ENCODE data around the gene EPHA3.

EPHA3 gene

DNA sequence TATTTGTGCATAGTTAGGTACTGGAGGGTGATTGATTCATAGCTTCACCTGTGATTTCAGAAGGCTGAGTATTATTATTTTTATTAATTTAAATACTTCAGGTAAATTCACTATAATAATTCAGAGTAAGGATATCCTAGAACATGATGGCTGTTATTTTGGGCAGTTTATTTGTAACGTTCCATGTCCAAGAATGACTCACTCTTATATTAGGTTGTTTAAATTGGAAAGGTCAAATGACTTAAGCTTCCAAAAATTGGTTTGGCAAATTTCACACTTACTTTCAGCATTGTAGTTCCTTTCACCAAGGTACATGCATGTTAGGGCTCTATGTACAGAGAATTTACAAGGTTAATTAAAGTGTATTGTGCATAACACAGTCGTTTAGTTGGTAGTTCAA is 120.2 kb downstream of the EPHA3 start:
- no peak for DNase-seq (ENCODE audit: low read depth, low spot score)

DNA sequence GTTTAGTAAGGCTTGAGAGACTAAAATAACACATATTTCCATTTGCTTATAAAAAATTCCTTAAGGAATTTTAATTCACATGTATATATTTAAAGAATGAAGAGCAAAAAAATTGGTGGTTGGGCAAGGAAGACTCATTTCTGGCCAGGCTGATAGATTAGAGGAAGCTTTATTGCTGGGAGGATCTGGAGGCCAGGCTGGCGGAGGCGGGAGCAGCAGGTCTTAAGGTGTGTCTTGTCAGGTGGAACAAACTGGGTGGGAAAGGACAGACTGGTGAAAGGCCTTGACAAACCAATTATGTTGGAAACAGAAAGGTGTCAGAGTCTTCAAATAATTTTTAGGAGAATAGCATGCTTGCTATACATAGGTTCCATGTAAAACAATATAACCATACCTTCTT is 124.7 kb downstream of the EPHA3 start:
- DNase-seq (ENCODE audit: low read depth, low spot score): no peak

DNA sequence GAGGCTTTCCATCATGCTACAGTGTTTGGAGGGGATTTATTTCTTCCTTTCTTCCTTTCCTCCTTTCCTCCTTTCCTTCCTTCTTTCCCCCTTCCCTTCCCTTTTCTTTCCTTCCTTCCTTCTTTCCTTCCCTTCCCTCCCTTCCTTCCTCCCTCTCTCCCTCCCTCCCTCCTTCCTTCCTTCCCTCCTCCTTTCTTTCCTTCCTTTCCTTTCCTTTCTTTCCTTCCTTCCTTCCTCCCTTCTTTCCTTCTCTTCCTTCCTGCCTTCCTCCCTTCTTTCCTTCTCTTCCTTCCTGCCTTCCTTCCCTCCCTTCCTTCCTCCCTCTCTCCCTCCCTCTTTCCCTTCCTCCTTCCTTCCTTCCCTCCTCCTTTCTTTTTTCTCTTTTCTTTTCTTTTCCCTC is 127.2 kb downstream of the EPHA3 start:
- DNase-seq (ENCODE audit: low read depth, low spot score): no peak

DNA sequence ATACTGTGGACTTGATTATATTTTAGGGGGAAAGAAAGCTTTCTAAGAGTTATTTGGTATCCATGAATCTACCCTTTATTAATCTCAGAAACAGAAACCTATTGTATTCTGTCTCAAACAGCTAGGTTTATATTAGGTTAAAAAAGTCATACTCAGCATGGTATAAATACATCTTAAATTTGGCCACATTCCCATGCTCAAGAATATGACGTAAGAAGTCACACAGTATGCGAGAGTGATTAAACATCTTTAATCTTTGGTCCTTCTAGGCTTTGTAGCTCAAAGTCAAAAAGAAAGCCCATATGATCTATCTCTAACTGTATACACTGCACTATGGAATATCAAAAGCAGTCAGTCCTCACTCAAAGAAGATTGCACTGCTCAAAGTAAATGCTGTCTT is 131.4 kb downstream of the EPHA3 start:
- no peak for DNase-seq (ENCODE audit: low read depth, low spot score)

DNA sequence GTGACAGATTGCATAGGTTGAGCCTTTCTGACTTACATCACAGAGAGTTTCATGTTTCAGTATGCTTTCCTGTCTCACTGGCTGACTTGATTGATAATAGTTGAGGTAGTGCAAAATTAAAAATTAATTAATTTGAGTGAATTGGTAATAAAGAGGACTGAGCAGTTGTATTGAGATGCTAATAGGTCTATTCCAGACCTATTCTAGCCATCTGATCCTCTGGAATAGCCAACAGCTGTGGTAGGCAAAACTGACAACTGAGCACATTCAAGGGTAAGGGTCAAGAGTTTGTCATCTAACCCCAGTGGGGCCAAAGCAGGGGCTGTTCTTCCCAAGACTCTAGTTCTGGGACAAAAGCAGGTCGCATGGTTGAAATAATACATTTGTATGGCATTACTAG is 132.4 kb downstream of the EPHA3 start:
- DNase-seq (ENCODE audit: low read depth, low spot score): no peak

DNA sequence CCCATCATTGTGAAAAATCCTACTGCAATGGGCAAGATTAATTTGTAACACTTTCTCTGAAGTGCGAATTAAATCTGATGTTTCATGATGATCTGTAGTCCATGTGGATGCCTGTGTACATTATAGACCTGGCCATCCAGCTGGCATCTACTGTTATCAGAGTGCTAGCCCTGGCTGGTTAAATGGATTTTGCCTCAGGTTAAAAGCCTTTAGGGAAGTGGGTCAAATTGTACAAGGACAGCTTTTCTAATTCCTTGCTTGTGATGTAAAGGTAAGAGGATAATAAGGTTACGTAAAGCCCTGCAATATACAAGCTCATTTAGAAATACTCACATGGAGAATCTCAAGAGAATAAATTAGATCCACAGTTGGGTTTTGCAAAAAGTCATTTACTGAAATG is 138.2 kb downstream of the EPHA3 start:
- no peak for DNase-seq (ENCODE audit: low read depth, low spot score)

DNA sequence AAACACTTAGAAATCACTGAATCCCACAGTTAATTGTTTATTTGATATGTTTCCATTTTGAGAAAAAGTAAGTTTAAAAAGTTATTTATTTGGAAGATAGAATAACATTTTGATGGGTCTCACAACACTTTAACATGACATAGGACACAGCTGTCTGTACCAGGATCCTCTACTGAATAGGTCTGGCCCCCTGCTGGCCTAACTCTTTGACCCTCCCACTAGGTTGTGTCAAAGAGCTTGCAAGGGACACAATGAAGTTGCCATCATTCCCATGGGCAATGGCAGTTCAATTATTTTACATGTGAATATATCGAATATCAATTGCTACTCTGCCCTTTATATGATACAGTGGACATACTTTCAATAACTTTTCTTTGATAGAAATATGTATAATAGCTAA is 138.9 kb downstream of the EPHA3 start:
- no peak for DNase-seq (ENCODE audit: low read depth, low spot score)

DNA sequence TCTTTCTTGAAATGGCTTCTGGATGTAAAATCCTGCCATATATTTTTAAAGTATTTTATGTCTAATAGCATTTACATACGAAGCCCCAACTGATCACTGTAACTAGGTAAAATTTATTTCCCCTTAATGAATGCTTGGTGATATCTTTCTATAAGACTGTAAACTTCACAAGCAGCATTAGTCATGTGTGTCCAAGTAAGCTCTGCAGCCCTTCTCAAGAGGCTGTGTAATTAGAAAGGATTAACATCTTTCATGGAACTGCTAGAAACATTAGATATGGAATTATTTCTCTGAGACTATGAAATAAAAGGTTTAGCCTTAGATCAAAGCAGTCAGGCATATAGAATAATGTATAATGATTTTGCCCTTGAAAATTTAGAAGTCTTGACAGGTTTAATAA is 143.3 kb downstream of the EPHA3 start:
- no peak for DNase-seq (ENCODE audit: low read depth, low spot score)

DNA sequence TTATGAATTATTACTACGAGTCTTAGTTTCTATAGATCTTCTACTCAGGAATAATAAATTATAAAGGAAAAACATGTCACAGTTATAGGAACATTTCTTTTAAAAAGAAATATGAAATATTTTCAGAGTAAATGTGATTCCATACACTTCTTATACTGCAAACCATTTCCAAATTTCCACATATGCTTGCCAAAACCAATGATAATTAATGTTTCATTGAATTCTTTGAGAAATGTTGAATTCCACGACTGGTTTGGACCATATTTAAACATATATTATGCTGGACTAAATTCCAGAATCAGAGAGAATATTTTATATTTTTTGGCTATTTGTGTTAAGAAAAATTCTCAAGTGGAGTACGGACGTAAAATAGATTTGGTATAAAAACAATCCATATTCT is 144.6 kb downstream of the EPHA3 start:
- DNase-seq (ENCODE audit: low read depth, low spot score): no peak

DNA sequence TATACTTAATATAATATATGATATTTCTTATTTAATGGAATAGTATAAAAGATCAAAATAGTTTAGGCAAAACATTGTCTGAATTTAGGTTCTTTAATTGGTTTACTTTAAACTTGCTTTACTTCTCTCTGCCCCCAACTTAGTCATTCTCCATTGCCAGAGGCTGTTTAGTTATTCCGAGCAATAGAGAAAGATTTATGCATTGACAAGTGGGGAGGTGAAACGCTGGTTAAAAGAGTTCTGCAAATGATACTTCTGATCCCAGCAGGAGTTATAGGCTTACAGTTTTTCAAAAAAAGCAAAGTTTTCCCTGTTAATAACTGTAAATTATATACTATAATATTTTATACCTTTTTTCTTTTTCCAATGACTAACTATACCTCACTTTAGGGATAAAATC is 145.4 kb downstream of the EPHA3 start:
- no peak for DNase-seq (ENCODE audit: low read depth, low spot score)

DNA sequence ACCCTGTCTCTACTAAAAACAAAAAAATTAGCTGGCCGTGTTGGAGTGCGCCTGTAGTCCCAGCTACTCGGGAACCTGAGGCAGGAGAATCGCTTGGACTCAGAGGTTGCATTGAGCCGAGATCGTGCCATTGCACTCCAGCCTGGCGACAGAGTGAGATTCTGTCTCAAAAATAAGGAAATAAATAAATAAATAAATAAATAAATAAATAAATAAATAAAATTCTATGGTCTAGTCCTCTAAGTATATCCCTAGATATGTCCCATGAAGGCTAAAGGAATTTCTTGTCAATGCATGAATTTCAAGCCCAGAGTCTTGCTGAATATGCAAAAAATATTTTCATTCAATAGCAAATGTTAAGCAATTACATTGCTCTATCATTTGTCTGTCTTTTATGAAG is 149.0 kb downstream of the EPHA3 start:
- DNase-seq (ENCODE audit: low read depth, low spot score): no peak

DNA sequence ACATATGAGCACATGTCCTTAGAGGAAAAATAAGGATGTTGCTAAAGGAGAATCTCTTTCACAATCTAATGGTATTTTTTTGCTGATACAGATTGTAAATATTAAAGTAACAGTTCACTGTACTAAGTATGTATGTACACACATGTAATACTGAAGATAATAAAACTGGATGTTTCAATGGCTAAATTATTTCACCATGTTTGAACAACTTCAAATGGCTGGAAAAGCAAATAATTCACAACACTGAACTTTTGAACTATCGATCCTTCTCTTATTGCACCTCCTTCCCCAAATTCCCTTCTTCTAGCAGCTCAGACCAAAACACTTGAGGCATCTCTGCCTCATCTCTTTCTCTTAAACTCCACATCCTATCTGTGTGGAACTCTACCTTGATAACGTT is 149.5 kb downstream of the EPHA3 start:
- no peak for DNase-seq (ENCODE audit: low read depth, low spot score)

DNA sequence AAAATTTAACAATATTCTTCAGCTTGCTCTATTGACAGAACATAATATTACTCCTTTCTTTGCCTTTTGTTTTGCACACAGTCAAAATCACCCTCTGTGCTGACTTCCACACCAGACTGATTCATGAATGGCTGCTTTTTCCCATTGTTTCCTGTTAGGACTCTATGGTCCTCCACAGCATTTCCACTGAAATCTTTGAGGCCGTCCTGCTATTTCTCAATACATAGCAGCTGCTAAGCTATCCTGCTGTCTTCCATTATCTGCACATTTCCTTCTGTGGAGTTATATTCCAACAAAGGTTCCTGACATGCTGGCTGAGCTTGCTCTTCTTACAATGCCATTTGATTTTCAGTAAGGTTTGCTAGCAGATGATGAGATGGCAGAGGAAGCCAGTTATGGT is 153.3 kb downstream of the EPHA3 start:
- no peak for DNase-seq (ENCODE audit: low read depth, low spot score)

DNA sequence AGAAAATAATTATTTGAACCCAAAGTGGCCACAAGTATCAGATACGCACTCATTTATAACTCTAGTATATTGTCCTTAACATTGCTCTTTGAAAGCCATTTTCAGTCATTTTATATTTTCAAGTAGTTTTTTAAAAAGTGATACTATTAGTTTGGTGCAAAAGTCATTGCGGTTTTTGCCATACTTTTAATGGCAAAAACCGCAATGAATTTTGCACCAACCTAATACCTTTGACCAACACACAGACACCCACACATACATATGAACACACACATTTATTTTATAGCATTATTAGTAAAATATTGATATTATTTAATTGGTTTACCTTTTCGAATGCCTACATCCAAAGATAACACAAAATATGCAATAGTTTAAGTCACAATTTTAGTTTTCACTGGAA is 154.3 kb downstream of the EPHA3 start:
- no peak for DNase-seq (ENCODE audit: low read depth, low spot score)

DNA sequence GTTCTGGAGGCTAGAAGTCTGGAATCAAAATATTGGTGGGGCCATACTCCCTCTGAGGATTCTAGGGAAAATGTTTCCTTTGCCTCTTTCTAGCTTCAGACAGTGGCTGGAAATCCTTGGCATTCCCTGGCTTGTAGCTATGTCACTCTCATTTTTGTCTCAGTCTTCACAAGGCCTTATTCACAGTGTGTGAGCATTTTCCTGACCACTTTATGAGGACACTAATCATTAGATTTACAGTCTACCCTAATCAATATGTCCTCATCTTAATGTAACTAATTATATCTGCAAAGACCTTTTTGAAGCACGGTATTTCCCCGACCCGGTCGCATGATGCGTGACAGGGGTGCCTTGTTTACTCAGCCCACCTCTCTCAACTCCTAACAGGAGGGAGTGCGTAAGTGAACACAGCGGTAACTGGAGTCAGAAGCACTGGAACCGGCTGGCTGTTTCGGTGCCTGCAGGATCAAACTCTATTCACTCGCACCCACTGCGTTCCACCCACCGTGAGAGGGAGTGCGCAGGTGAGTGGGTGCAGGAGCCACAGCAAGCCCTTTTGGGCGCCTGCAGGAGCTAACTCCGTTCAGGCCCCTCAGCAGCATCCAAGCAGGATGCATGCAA is 155.0 kb downstream of the EPHA3 start:
- no peak for DNase-seq (ENCODE audit: low read depth, low spot score)

DNA sequence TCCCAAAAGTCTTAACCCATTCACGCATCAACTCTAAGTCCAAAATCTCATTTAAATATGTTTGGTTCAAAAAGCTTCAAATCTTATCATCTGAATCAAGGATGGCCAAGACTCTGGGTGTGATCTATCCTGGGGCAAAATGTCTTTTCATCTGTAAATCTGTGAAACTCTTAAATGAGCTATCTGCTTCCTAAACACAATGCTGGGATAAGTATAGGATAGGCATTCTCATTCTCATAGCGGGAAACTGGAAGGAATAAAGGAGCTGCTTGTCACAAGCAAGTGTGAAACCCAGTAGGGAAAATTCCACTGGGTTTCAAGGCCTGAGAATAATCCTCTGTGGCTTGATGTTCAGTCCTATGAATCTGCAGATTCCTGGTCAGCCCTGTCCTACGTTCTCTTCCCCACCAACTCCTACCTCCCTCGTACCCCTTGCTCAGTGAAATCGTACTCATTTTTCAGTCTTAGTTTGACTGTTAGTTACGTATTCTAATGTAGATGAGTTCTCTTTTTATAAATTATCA is 156.7 kb downstream of the EPHA3 start:
- no peak for DNase-seq (ENCODE audit: low read depth, low spot score)

DNA sequence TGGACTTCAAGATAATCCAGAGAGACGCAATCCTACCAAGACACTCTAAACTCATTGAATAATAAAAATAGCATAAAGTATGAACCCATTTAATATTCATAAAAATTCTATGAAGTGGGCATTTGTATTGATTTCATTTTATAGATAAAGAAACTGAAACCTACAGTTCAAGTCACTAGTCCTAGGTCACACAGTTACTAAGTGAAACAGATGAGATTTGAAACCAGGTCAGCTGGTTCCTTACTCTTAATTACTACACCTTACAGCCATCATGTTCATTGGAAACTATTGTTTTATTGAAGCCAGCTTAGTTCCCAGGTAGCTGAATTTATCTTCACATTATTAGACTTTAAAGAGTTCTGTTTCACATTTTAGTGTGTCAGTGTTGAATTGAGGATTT is 158.7 kb downstream of the EPHA3 start:
- no peak for DNase-seq (ENCODE audit: low read depth, low spot score)

DNA sequence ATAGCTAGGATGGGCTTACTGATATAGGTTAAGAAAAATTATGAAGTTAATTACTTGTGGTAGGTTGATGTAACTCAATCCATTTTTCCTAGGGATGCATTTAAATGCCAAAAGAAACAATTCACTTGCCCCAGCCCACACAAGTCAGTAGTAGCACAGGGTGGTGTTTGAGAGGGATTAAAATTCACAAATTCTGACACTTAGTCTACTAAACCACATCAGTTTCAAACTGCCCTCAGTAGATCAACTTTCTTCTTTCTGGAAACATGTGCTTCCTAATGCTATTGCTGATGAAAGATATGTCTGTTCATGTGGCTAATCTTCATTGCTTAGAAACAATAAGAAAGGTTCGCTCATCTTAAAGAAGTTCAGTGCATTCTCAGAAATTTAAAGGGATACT is 160.6 kb downstream of the EPHA3 start:
- DNase-seq (ENCODE audit: low read depth, low spot score): no peak

DNA sequence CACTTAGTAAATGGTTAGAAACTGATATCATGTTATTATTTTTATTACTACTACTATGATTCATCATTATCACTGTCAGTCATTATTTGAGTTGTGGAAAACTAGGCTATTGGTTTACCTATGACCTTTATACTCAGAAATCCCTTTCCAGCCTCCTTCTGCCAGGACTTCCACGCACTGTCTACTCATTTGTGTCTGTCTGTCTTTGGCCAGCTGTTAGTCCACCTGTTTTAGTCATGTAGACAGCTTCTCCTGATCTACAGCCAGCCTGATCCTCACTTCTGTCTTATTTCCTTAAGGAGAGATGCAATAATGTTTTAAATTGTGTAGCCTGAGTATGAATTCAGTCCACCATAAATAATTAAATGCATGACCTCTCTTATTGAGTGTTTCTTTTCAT is 162.8 kb downstream of the EPHA3 start:
- no peak for DNase-seq (ENCODE audit: low read depth, low spot score)

DNA sequence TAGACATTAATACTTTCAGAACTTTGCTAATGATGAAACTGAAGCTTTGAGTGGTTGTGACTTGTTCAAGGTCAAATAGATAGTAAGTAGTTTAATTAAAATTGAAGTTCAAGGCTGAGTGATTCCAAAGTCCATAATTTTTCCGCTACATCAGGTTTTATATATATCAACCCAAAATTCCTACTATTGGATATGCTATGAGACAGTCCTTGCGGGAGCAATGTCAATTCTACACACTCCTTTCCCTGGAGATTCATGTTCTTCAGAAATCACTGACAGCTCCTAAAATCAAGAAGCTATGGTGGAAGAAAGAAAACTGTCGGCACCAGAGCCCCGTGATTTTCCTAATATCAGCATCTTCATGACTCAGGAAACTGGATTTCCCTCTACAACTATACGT is 167.6 kb downstream of the EPHA3 start:
- no peak for DNase-seq (ENCODE audit: low read depth, low spot score)

DNA sequence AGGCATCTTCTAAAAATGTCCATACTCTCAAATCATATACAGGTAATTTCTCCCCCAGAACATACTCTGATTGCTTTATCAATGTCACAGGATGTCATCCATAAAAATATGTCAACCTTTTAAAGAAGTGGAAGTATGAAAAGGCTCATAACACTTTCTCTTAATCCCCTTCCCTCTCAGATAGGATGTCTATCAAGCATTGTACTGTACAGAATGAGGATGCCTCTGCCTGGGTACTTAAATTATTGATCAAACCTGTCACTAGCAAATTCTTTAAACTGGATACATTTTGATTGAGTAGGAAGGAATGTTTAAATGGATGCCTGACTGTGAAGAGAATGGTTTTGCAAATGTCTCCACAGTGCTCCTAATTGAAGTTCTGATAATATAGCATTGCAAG is 168.7 kb downstream of the EPHA3 start:
- no peak for DNase-seq (ENCODE audit: low read depth, low spot score)

DNA sequence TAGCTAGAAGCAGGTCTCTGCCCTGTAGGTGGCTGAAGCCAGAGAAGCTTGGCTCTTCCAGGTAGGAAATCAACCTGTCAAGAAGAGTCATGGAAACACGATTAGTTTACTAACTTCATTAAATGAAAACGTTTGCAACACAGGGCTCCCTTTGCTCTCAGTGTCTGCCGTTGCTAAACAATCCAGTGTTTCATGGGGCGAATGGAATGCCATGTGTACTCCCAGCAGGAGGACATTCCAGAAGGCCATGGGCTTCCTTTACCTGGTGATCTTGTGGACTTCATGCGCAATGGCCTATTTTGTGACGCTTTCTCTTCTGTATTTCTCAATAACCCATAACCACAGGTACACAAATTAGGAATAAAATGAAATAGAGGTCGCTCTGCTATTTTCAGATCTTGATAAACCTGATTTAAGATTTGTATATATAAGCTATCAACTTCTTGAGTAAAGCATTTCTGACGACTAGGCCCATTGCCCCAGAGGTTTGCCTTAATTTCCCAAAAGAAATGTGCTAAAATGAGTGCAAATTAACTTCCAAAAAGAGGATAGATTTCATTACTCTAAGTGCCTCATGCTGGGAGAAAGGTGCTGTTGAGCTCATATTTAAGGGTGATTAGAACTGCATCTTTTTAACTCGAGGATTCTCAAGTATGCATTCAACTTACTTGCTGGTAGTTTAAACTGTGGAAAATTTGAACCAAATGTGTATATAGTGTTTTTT is 171.0 kb downstream of the EPHA3 start:
- DNase-seq (ENCODE audit: low read depth, low spot score): no peak

DNA sequence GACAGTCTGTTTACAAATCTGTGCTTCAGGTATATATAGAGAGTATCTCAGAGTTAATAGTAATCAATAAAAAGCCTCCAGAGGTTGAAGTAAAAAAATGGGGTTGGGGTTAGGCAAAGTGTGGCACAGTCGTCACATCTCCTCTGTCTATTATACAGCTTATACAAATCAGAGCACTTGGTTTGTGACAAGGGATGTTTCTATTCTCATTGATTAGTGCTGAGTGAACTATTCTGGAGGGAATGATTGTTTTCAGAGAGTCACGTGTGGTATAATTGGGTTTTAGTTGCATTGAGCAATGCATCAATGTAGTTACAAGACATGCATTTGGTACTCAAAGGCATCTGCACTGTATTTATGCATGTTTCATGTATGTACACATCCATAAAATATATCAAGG is 172.9 kb downstream of the EPHA3 start:
- no peak for DNase-seq (ENCODE audit: low read depth, low spot score)
